ENCODE data around the gene CBX1. TPM values are rescaled to one million over a fixed set of nuclear protein-coding genes. Genes with fewer than 3 reads are reported as not detected.
"Not testable (repeated sequence)": the region's sequence is repeated elsewhere in the genome, so short reads cannot be mapped to it uniquely, and the experiment has no call there.

Gene CBX1
- total RNA-seq, 1 donor from 2014 or later, result 78.6 TPM

DNA sequence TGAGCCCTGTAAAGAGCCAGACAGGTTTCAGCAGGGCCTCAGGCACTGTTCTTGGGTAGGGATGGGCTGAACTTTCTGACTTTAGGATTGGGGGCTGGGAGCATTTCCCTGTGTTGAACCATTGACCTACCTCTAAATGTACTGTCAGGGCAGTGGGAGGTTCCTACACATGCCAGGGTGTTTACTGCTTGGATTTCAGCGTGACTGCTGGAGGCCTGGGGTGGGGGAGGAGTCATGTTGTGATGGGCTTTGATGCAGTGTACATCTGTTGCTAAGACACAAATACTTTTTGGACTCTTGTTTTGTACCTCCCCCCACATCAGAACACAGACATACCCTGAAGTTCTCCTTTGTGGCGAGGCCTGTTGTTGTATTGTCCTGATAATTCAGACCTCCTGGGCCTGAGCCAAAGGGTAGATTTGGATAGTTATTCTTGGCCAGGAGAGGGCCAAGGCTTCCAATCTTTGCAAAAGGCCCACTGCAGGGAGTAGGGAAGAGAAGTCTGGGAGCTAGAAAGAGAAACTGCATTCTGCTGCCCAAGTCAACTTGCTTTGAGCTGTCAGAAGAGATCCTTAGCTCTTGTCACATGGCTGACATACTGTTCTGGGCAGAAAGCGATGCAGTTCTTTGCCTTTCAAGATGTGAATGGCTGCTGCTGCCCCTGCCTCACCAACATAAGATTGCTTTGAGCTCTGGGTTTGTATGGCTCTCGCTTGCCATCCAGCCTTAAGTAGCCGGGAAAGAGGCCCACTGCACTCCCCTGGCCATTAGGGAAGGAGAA, 49.4 kb downstream of the CBX1 start:
- no peak for DNase-seq

DNA sequence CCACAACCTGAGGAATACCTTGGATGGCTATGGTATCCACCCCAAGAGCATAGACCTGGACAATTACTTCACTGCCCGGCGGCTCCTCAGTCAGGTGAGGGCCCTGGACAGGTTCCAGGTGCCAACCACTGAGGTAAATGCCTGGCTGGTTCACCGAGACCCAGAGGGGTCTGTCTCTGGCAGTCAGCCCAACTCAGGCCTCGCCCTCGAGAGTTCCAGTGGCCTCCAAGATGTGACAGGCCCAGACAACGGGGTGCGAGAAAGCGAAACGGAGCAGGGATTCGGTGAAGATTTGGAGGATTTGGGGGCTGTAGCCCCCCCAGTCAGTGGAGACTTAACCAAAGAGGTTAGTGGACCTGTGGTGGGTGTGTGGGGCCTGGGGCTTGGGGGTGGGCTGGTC, 50.0 kb downstream of the CBX1 start:
- DNase-seq, result no peak

- DNase-seq, result peak; percentile 80
Observed at GRCh38 chr17:48048384-48049126, 52.7 kb downstream of the CBX1 start.

- DNase-seq, result peak; percentile 100
Observed at GRCh38 chr17:48047741-48048383, 53.4 kb downstream of the CBX1 start, which contains the start of gene NFE2L1. Gene NFE2L1 (plus strand): TSS chr17:48048359. CDS start chr17:48051119, 2,760 bp downstream.

- no peak for DNase-seq
Observed at GRCh38 chr17:48047113-48047740, 54.1 kb downstream of the CBX1 start.

DNA sequence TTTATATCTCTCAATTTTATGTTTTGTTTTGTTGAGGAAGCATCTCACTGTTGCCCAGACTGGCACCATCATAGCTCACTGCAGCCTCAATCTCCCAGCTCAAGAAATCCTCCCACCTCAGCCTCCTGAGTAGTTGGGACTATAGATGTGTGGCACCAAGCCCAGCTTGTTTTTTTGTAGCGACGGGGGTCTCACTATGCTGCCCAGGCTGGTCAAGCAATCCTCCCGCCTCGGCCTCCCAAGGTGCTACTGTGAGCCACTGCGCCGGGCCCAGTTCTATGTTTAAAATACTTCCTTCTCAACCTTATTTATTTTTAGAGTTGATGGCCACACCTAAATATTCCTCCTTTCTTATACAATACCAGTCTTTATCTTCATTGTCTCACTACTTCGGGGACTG, 55.0 kb downstream of the CBX1 start:
- no peak for DNase-seq

GRCh38 chr17:48045316-48046001, 55.8 kb downstream of the CBX1 start:
- DNase-seq, result no peak

GRCh38 chr17:48044851-48045250, 56.4 kb downstream of the CBX1 start:
- no peak for DNase-seq

GRCh38 chr17:48043176-48043575, 58.1 kb downstream of the CBX1 start:
- no peak for DNase-seq

DNA sequence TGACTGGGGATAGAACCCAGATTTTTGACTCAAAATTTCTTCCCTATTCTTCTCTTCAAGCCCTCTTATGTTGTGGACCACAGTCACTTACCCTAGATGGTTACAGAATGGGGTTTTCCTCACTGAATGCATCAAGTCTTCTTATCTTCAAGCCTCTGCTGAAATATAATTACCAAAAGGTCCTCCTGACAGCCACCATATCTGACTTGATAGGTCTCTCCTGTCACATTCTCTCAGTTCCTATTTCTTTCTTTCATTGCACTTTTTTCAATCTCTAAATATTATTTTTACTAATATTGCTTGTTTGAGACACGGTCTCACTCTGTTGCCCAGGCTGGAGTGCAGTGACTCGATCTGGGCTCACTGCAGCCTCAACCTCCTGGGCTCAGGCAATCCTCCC, 62.6 kb downstream of the CBX1 start:
- no peak for DNase-seq

- no peak for DNase-seq
Observed at GRCh38 chr17:48037838-48038323, 63.4 kb downstream of the CBX1 start.

DNA sequence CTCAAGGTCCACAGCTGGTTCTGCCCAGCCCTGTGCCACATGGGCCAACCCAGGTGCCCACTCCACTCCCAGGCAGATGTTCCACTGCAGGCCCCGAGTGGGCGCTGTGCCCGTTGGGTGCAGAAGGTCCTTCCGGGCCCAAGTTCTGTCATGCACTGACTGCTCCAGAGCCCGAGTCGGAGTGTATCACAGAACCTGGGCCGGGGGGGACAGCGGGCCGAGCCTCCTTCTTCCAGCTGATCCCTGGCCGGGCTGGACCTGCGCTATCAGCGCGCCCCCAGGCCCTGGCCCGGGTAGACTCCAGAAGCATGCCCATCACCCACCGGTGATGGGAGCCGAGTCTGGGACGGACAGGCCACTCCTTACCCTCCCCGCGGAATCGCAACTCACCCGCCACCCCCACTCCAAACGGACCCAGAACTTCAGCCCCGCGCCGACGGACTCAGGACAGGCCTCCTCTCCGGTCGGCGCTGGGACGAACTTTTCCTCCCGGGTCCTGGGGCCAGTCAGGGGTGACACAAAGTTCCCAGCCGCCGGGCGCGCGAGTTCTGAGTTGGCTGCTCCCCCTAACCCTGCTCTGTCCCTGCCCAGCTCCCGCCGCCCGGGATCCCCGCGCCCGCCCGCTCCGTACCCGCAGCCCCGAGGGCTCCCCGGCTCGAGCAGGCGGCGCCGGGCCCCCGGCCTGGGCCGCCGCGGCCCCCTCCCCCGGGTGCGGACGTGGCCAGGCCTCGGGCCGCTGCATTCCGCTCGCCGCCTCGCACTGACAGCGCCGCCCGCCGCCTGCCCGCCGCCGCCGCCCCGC, 64.0 kb downstream of the CBX1 start, which contains the start of gene COPZ2:
TSS of gene COPZ2 (minus strand) at position 762 of the 802 bp plus-strand sequence. CDS start at position 742, 20 bp downstream.
- no peak for DNase-seq

DNA sequence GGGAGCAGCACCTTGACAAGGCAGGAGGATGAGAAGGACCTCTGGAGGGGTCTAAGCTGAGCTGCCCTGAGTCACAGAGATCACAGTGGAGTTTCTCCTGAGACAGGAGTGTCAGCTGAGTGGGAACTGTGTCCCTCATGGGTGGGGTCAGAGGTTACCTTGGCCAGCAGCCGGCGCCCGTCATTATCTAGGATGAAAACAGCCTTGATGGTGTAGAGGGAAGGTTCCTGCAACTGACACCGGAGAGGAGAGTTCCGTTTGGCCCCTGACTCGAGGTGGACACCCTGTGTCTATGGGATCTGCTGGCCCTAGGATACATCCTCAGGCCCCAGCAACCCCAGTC, 64.6 kb downstream of the CBX1 start:
- DNase-seq, result no peak

DNA sequence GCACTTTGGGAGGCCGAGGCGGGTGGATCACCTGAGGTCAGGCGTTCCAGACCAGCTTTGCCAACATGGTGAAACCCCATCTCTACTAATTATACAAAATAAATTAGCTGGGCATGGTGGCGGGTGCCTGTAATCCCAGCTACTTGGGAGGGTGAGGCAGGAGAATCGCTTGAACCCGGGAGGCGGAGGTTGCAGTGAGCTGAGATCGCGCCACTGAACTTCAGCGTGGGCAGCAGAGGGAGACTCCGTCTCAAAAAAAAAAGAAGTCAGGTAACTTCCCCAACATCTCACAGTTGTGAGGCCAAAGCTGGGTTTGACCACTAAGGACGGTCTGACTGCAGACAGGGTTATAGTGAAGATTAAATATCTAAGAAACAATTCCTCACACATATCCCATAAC, 66.5 kb downstream of the CBX1 start:
- DNase-seq, result not testable (repeated sequence)

GRCh38 chr17:48031966-48032365, 69.3 kb downstream of the CBX1 start:
- no peak for DNase-seq

DNA sequence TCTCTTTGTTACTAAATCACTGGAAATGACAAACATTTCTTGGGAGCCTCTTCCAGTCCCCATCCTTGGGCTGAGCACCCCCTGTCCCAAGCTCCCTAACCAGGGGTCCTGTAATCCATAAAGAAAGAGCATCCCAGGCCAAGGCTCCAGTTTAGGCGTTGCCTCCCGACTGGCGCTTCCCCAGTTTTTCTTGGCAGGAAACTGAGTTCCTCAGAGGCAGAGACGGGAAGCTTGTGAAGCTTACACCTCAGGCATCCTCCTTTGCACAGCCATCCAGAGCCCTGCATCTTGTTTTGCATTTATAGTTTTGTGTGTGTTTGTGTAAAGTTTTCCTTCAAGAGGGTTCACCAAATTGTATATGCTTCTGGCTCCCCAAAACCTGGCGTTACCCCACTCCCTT, 70.7 kb downstream of the CBX1 start:
- no peak for DNase-seq

GRCh38 chr17:48028736-48029135, 72.5 kb downstream of the CBX1 start:
- no peak for DNase-seq

DNA sequence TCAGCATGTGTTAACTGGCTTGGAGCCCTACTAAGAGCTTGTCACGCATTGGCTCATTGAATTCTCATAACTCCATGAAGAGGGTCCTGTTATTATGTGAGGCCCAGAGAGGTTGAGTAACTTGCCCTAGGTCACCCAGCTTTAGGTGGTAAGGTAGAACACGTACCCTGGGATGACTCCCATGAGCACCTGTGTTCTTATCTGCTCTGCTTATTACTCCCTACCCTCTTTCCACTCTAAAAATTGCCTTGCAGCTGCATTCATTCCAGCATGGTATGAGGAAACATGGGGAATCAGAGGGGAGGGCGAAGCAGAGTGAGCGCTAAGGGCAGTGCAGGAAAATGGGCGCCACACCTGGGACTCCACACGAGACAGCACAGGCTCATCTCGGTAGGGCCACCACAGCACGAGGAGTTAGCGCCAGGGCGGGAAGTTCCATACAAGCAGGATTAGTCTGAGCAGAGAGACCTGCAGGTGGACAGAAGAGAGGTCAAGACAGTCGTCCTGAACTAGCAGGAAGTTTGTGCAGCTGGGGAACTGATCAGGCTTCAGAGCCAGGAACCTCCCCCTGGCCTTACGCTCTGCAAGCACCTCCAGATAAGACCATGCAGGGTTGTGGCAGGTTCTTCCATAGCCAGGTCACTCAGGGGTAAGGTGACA, 73.8 kb downstream of the CBX1 start:
- no peak for DNase-seq

- DNase-seq, result no peak
Observed at GRCh38 chr17:48026502-48027321, 74.6 kb downstream of the CBX1 start.

All from occipital lobe (tissue), 2 donors.